SU-DHL-6 (cell line): ENCODE results near the gene CLTB.

Experiments used
- EZH2phosphoT487 ChIP-seq: fragments of 200-600 bp; sonication (generic), shearing (Covaris generic); conservative IDR thresholded peaks from 2 replicates; pipeline ENCODE4 v1.6.1; 2018; ENCODE audit warnings: mild to moderate bottlenecking, antibody characterized with exemption, low read length, moderate library complexity, mixed read lengths
- TF ChIP-seq, protein P1 (sequence below): fragments of 200-600 bp; sonication (generic); IDR thresholded peaks from one replicate; pipeline ENCODE4 v1.5.1; 2017; ENCODE audit warnings: antibody characterized with exemption, mild to moderate bottlenecking, low read length, moderate library complexity; ENCODE audit not compliant: insufficient read depth, poor library complexity, severe bottlenecking

DNA sequence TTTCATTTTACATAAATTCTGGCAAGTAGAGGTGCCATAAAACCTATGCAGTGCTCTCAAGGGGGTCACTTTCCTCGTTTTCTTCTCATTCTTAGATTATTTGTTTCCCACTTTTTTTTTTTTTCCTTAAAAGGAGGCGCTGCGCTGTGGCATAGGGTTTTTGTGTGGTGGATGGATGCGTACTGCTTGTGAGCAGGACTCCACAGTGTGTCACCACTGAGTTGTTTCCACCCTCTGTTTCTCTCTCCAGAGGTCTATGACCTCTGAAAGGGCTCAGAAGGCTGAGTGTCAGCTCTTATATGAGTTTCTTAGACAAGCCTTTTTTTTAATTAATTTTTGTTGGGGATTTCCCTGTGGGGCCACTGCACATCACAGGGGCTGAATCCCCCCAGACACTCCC is 13.6 kb upstream of the CLTB start:
- TF ChIP-seq, protein P1, sequence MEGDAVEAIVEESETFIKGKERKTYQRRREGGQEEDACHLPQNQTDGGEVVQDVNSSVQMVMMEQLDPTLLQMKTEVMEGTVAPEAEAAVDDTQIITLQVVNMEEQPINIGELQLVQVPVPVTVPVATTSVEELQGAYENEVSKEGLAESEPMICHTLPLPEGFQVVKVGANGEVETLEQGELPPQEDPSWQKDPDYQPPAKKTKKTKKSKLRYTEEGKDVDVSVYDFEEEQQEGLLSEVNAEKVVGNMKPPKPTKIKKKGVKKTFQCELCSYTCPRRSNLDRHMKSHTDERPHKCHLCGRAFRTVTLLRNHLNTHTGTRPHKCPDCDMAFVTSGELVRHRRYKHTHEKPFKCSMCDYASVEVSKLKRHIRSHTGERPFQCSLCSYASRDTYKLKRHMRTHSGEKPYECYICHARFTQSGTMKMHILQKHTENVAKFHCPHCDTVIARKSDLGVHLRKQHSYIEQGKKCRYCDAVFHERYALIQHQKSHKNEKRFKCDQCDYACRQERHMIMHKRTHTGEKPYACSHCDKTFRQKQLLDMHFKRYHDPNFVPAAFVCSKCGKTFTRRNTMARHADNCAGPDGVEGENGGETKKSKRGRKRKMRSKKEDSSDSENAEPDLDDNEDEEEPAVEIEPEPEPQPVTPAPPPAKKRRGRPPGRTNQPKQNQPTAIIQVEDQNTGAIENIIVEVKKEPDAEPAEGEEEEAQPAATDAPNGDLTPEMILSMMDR: no peak
- TF ChIP-seq EZH2phosphoT487: no peak
